Measurements from ENCODE around the gene LRTM2. TPM values are rescaled to one million over a fixed set of nuclear protein-coding genes. Genes with fewer than 3 reads are reported as not detected.

LRTM2 gene
- total RNA-seq, 1 experiment from 2014 or later: not detected

GRCh38 chr12:1799882-1800400 is 20.4 kb upstream of the LRTM2 start:
- H3K36me3 ChIP-seq (ENCODE audit: control insufficient read depth, insufficient read depth, low read length): no peaks in the 10 kb centered on the region
- no peaks in the 10 kb centered on the region for H3K27me3 ChIP-seq (ENCODE audit: control insufficient read depth, insufficient read depth, low read length)
- ATAC-seq (no peak), DNase-seq (ENCODE audit: low read depth, low spot score) (no peak)
- TF ChIP-seq SIN3A (IDR thresholded peaks at IDR 0.05; ENCODE audit: borderline replicate concordance, insufficient read depth, low read depth, low read length) (no peak), TCF7L2 (IDR thresholded peaks at IDR 0.05; ENCODE audit: low read depth, low read length) (no peak)
- no peaks in the 10 kb centered on the region for H3K9me3 ChIP-seq (ENCODE audit: control insufficient read depth, insufficient read depth, low read depth, low read length)
- ChIA-PET POLR2A (no interaction called here), CTCF (interaction anchor here (0.5 to 0.7 kb wide), 2 partner anchors 103 to 140 kb away, joined by 3 read pairs; no protein-coding TSS in a partner anchor)
- H3K27ac ChIP-seq (ENCODE audit: low read length): no peak overlapping the region
- intact Hi-C loops (cut with micrococcal nuclease; ENCODE audit: unreplicated experiment) (no loop called here), in situ Hi-C loops (cut with HindIII; ENCODE audit: low pct_unique_long_range_greater_than_20kb, low sequenced_read_pairs) (no loop called here)
- BruUV-seq (replicated peaks): no TSS peak
- H3K4me3 ChIP-seq (ENCODE audit: low read depth in 2 of 2, low read length in 2 of 2): no peak overlapping the region
- no peaks in the 10 kb centered on the region for H3K4me1 ChIP-seq (ENCODE audit: control insufficient read depth, insufficient read depth, low read length)

- Histone ChIP-seq H3K9me3 (ENCODE audit: control insufficient read depth, insufficient read depth, low read depth, low read length) (no peaks in the 10 kb centered on the region), H3K4me3 (ENCODE audit: low read depth in 2 of 2, low read length in 2 of 2) (no peak overlapping the region), H3K36me3 (ENCODE audit: control insufficient read depth, insufficient read depth, low read length) (no peaks in the 10 kb centered on the region), H3K27ac (ENCODE audit: low read length) (no peak overlapping the region), H3K27me3 (ENCODE audit: control insufficient read depth, insufficient read depth, low read length) (no peaks in the 10 kb centered on the region), H3K4me1 (ENCODE audit: control insufficient read depth, insufficient read depth, low read length) (no peaks in the 10 kb centered on the region)
- DNase-seq (ENCODE audit: low read depth, low spot score): no peak
- in situ Hi-C loops (cut with HindIII; ENCODE audit: low pct_unique_long_range_greater_than_20kb, low sequenced_read_pairs) (no loop called here), intact Hi-C loops (cut with micrococcal nuclease; ENCODE audit: unreplicated experiment) (no loop called here)
- POLR2A ChIA-PET: no interaction called here
- TF ChIP-seq POLR2AphosphoS5 (IDR thresholded peaks at IDR 0.05; ENCODE audit: low read depth, low read length) (no peak), TCF7L2 (IDR thresholded peaks at IDR 0.05; ENCODE audit: low read depth, low read length) (no peak)
- TF ChIP-seq, protein P1, sequence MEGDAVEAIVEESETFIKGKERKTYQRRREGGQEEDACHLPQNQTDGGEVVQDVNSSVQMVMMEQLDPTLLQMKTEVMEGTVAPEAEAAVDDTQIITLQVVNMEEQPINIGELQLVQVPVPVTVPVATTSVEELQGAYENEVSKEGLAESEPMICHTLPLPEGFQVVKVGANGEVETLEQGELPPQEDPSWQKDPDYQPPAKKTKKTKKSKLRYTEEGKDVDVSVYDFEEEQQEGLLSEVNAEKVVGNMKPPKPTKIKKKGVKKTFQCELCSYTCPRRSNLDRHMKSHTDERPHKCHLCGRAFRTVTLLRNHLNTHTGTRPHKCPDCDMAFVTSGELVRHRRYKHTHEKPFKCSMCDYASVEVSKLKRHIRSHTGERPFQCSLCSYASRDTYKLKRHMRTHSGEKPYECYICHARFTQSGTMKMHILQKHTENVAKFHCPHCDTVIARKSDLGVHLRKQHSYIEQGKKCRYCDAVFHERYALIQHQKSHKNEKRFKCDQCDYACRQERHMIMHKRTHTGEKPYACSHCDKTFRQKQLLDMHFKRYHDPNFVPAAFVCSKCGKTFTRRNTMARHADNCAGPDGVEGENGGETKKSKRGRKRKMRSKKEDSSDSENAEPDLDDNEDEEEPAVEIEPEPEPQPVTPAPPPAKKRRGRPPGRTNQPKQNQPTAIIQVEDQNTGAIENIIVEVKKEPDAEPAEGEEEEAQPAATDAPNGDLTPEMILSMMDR (IDR thresholded peaks at IDR 0.05): peak; percentile 82
- peak; percentile 73 for ATAC-seq
- CTCF ChIA-PET: interaction anchor here (0.6 to 1.4 kb wide), 6 partner anchors 10 to 234 kb away, joined by 3 to 10 read pairs (median 4); no protein-coding TSS in a partner anchor
- no TSS peak for BruUV-seq (replicated peaks)
These were observed 19.7 kb upstream of the LRTM2 start for GRCh38 chr12:1800401-1801302.

DNA sequence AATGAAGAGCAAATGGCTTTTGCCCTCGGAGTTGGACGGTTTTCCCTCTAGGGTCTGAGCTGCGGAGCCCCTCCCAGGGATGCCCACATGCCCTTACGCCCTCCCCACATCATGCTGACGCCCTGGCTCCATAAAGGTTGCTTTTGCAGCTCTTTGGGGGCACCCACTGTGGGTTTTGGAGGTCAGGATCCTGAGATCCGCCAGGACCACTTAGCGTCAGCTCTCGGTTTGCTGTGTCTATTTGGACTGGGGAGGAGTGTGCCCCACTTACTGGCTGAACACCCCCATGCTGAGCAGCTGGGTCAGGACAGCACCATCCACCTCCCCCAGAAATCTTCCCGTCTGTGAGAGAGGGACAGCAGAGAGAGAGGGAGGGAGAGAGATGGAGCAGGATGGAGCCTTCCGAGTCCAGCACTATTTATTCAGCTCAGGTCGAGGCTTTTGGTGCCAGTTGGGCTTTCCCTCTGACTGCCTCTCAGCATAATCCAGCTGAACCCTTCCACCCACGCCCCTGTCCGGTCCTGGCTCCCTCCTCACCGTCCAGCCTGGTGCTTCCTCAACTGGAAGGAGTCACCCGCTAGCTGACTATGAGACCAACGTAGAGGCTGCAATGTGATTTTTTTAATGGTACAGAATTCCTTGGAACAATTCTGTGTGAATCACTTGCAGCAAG is 18.9 kb upstream of the LRTM2 start:
- no peaks in the 10 kb centered on the region for H3K4me1 ChIP-seq (ENCODE audit: control insufficient read depth, insufficient read depth, low read length)
- intact Hi-C loops (cut with micrococcal nuclease; ENCODE audit: unreplicated experiment) (no loop called here), in situ Hi-C loops (cut with HindIII; ENCODE audit: low pct_unique_long_range_greater_than_20kb, low sequenced_read_pairs) (no loop called here)
- ATAC-seq: no peak
- TF ChIP-seq, protein P2, sequence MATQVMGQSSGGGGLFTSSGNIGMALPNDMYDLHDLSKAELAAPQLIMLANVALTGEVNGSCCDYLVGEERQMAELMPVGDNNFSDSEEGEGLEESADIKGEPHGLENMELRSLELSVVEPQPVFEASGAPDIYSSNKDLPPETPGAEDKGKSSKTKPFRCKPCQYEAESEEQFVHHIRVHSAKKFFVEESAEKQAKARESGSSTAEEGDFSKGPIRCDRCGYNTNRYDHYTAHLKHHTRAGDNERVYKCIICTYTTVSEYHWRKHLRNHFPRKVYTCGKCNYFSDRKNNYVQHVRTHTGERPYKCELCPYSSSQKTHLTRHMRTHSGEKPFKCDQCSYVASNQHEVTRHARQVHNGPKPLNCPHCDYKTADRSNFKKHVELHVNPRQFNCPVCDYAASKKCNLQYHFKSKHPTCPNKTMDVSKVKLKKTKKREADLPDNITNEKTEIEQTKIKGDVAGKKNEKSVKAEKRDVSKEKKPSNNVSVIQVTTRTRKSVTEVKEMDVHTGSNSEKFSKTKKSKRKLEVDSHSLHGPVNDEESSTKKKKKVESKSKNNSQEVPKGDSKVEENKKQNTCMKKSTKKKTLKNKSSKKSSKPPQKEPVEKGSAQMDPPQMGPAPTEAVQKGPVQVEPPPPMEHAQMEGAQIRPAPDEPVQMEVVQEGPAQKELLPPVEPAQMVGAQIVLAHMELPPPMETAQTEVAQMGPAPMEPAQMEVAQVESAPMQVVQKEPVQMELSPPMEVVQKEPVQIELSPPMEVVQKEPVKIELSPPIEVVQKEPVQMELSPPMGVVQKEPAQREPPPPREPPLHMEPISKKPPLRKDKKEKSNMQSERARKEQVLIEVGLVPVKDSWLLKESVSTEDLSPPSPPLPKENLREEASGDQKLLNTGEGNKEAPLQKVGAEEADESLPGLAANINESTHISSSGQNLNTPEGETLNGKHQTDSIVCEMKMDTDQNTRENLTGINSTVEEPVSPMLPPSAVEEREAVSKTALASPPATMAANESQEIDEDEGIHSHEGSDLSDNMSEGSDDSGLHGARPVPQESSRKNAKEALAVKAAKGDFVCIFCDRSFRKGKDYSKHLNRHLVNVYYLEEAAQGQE (IDR thresholded peaks at IDR 0.05; ENCODE audit: insufficient read depth in 1 of 2, low read depth in 2 of 2, low read length in 1 of 2): no peak
- TF ChIP-seq TCF7L2 (IDR thresholded peaks at IDR 0.05; ENCODE audit: low read depth, low read length): no peak
- TF ChIP-seq, protein P1 (IDR thresholded peaks at IDR 0.05): no peak
- TF ChIP-seq POLR2AphosphoS5 (IDR thresholded peaks at IDR 0.05; ENCODE audit: low read depth, low read length): no peak
- TF ChIP-seq SIN3A (IDR thresholded peaks at IDR 0.05; ENCODE audit: borderline replicate concordance, insufficient read depth, low read depth, low read length): no peak
- POLR2A ChIA-PET: interaction anchor here (0.6 kb wide), 1 partner anchor 166 kb away, joined by 3 read pairs; no protein-coding TSS in a partner anchor
- H3K9me3 ChIP-seq (ENCODE audit: control insufficient read depth, insufficient read depth, low read depth, low read length): no peaks in the 10 kb centered on the region
- no TSS peak for BruUV-seq (replicated peaks)
- DNase-seq (ENCODE audit: low read depth, low spot score): no peak
- no peak overlapping the region for H3K27ac ChIP-seq (ENCODE audit: low read length)
- CTCF ChIA-PET: interaction anchor here (0.6 to 1.4 kb wide), 5 partner anchors 10 to 233 kb away, joined by 4 to 10 read pairs (median 4); no protein-coding TSS in a partner anchor
- no peaks in the 10 kb centered on the region for H3K27me3 ChIP-seq (ENCODE audit: control insufficient read depth, insufficient read depth, low read length)
- no peaks in the 10 kb centered on the region for H3K36me3 ChIP-seq (ENCODE audit: control insufficient read depth, insufficient read depth, low read length)
- H3K4me3 ChIP-seq (ENCODE audit: low read depth in 2 of 2, low read length in 2 of 2): no peak overlapping the region
